ENCODE data around the gene PRX.

GRCh38 chr19:40378509-40378908, 34.7 kb downstream of the PRX start:
- no peak for TF ChIP-seq CTCF (IDR thresholded peaks at IDR 0.05)
- TF ChIP-seq POLR2A (IDR thresholded peaks at IDR 0.05) = no peak
